Activated T-cell treated with anti-CD3 and anti-CD28 coated beads, Interleukin-2, amount 50 U/mL, for 4 hours (primary cell): ENCODE data around the gene BSDC1. TPM values are rescaled to one million over a fixed set of nuclear protein-coding genes. Genes with fewer than 3 reads are reported as not detected.
"Not testable (repeated sequence)": the region's sequence is repeated elsewhere in the genome, so short reads cannot be mapped to it uniquely, and the experiment has no call there.

Source experiments
- ATAC-seq, 2 donors: fragments of 200-7000 bp; cut with Tn5 transposase; one replicate each; pipeline ENCODE4 v1.10.0; 2021
- DNase-seq: peaks from one replicate; pipeline ENCODE4 v3.0.0-alpha.2; 2020
- H3K27me3 Mint-ChIP-seq: one replicate; pipeline ENCODE4 v1.8.0; 2021; ENCODE audit warnings: low read depth, mixed read lengths
- H3K36me3 Mint-ChIP-seq: one replicate; pipeline ENCODE4 v1.8.0; 2022; ENCODE audit warnings: mixed read lengths; ENCODE audit not compliant: insufficient read depth
- H3K4me1 Mint-ChIP-seq: one replicate; pipeline ENCODE4 v1.8.0; 2021; ENCODE audit warnings: low read depth, mixed read lengths
- H3K4me3 Mint-ChIP-seq: one replicate; pipeline ENCODE4 v1.8.0; 2021; ENCODE audit warnings: mild to moderate bottlenecking, moderate library complexity, mixed read lengths
- H3K9me3 Mint-ChIP-seq: one replicate; pipeline ENCODE4 v1.8.0; 2021; ENCODE audit warnings: mixed read lengths
- total RNA-seq, 3 donors: library from RNA; stranded (reverse); gene quantifications; one replicate each; pipeline ENCODE4 v1.2.1, GENCODE V29; 2021

Gene BSDC1, protein sequence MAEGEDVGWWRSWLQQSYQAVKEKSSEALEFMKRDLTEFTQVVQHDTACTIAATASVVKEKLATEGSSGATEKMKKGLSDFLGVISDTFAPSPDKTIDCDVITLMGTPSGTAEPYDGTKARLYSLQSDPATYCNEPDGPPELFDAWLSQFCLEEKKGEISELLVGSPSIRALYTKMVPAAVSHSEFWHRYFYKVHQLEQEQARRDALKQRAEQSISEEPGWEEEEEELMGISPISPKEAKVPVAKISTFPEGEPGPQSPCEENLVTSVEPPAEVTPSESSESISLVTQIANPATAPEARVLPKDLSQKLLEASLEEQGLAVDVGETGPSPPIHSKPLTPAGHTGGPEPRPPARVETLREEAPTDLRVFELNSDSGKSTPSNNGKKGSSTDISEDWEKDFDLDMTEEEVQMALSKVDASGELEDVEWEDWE
- 10 to 100 TPM; 42.2 to 56.8 (median 46.6) TPM for total RNA-seq

DNA sequence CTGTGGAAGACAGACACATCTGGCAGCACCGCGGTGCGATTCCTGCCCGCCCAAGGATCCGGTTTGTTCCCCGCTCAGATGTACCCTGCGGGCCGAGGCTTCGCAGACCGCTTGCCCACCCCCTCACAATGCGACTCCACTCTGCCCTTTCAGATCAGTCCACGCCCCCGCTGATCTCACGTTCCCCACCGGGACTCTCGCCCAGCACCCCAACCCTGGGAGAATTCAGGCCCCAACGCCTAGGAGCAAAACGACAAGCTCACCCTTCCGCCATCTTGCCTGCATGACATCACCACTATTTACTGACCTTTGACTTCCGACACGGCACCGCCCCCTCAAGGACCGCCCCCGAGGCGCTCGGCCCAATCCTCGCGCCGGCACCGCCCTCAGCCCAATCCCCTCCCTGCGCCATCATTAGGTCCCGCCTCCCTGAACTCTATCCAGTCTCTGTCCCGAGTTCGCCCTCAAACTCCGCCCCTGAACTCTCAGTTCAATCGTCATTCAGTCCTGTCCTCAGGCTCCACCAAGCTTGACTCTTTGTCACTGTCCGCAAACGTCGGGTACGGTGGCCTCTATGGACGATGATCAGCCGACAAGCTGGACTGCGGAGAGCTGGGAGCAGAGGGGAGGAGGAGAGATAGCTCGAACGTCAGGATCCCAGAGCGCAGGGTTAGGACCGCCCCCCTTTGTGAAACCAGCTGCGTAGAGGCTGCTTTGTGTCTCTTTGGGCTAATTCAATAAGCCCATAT lies at the start of gene BSDC1:
Gene BSDC1, minus strand, starts transcription at position 301 of the 749 bp plus-strand sequence. Its CDS starts 27 bp downstream, at position 274.
- Mint-ChIP-seq H3K27me3 (no peaks in the 10 kb centered on the region), H3K4me3 (peak within 1 kb of the TSS; percentile 98), H3K36me3 (peaks cover 9% of the 10 kb centered on the region), H3K4me1 (peaks cover 27% of the 10 kb centered on the region), H3K9me3 (no peaks in the 10 kb centered on the region)
- peak; percentile 99 for ATAC-seq
- peak; percentile 97 for DNase-seq

DNA sequence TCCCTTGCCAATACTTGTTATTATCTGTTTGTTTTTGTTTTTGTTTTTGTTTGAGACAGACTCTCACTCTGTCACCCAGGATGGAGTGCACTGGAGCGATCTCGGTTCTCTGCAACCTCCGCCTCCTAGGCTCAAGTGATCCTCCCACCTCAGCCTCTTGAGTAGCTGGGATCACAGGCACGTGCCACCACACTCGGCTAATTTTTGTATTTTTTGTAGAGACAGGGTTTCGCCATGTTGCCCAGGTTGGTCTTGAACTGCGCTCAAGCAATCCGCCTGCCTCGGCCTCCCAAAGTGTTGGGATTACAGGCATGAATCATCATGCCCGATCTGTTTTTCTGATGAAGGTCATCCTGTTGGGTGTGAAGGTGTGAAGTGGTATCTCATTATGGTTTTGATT lies 47.2 kb upstream of the BSDC1 start:
- H3K36me3 Mint-ChIP-seq, H3K4me1 Mint-ChIP-seq, DNase-seq, H3K4me3 Mint-ChIP-seq, ATAC-seq, H3K9me3 Mint-ChIP-seq: not testable (repeated sequence)
- peaks cover 40% of the 10 kb centered on the region for H3K27me3 Mint-ChIP-seq

DNA sequence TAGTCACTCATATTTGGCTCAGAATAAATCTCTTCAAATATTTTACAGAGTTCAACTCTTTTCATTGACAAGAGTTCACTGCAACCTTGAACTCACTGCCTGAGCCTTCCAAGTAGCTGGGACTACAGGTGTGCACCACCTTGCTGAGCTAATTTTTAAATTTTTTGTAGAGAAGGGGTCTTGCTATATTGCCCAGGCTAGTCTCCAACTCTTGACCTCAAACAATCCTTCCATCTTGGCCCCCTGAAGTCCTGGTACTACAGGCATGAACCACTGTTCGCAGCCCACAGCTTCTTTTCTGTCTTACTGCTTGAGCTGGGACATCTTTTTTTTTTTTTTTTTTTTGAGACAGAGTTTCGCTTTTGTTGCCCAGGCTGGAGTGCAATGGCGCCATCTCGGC lies 44.5 kb upstream of the BSDC1 start:
- H3K4me3 Mint-ChIP-seq, H3K9me3 Mint-ChIP-seq, H3K4me1 Mint-ChIP-seq, DNase-seq, H3K36me3 Mint-ChIP-seq, ATAC-seq: not testable (repeated sequence)
- H3K27me3 Mint-ChIP-seq, result peaks cover 31% of the 10 kb centered on the region

DNA sequence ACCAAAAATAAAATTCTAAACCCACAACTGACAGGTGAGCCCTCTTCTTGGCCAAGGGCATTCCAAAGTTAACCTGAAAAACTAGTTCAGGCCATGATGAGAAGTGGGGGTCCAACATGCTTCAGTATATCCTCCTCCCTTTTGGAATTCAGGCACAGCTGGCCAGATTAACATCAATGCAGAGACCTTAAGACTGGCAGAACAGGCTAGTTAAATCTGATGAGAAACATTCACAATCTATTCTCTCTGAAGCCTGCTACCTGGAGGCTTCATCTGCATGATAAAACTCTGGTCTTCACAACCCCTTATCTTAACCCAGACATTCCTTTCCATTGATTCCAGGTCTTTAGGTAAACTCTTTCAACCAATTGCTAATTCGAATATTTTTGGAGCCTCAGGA lies 43.9 kb upstream of the BSDC1 start:
- no peak for ATAC-seq
- peaks cover 32% of the 10 kb centered on the region for H3K27me3 Mint-ChIP-seq

DNA sequence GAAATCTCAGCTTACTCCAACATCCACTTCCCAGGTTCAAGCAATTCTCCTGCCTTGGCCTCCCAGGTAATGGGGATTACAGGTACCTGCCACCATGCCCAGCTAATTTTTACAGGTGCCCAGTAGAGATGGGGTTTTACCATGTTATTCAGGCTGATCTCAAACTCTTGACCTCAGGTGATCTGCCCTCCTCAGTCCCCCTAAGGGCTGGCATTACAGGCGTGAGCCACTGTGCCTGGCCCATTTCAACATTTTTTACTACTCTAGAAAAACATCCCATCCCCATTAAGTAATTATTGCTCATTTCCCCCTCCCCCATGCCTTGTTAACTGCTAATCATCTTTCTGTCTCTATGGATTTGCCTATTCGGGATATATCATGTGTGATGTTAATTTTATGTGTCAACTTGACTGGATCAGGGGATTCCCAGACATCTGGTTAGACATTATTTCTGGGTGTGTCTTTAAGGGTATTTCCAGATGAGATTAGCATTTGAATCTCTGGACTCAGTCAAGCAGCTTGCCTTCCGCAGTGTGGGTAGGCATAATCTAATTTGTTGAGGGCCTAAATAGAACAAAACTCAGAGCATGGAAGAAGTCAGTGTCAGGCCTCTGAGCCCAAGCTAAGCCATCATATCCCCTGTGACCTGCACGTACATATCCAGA lies 37.6 kb upstream of the BSDC1 start:
- DNase-seq (no peak), ATAC-seq (no peak)
- Mint-ChIP-seq H3K36me3 (no peaks in the 10 kb centered on the region), H3K4me1 (peaks cover 4% of the 10 kb centered on the region), H3K9me3 (no peaks in the 10 kb centered on the region), H3K4me3 (no peak overlapping the region), H3K27me3 (peaks cover 45% of the 10 kb centered on the region)

More for the DNA sequence above, 43.9 kb upstream of the BSDC1 start:
- H3K36me3 Mint-ChIP-seq, result no peaks in the 10 kb centered on the region
- no peak overlapping the region for H3K4me3 Mint-ChIP-seq
- peaks cover 6% of the 10 kb centered on the region for H3K9me3 Mint-ChIP-seq
- no peaks in the 10 kb centered on the region for H3K4me1 Mint-ChIP-seq
- DNase-seq, result no peak

DNA sequence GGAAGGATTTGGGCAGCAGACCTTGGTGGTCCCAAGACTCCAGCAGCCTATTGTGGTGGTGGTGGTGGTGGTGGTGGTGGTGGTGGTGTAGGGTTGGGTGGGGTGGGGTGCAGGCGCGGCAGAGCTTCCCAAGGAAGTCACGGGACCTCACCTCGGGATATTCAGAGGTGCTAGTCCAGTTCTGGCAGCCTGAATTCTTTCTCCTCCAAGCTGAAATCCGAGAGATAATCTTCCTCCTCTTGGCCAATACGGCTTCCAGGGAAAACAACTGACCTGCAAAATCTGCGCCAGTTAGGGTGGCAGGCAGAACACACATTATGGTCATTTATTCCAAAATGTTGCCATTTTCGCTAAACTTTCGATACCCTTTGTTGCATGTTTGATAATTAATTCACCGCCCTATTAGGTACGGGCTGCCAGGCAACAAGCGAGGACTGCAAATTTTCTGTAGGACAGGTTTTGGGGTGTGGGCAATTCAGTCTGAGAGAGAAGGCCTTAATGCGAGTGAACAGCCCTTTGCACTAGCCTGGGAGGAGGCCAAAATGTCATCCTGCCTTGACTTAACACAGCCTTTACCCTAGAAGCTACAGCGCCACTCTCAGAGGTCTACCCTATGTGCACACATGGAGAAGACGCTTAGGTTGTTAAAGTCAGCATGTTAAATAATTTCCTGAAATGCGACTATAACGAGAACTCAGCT lies 33.2 kb upstream of the BSDC1 start:
- DNase-seq (no peak), ATAC-seq (no peak)
- Mint-ChIP-seq H3K4me1 (peaks cover 4% of the 10 kb centered on the region), H3K36me3 (no peaks in the 10 kb centered on the region), H3K27me3 (peaks cover 51% of the 10 kb centered on the region), H3K4me3 (no peak overlapping the region), H3K9me3 (no peaks in the 10 kb centered on the region)

DNA sequence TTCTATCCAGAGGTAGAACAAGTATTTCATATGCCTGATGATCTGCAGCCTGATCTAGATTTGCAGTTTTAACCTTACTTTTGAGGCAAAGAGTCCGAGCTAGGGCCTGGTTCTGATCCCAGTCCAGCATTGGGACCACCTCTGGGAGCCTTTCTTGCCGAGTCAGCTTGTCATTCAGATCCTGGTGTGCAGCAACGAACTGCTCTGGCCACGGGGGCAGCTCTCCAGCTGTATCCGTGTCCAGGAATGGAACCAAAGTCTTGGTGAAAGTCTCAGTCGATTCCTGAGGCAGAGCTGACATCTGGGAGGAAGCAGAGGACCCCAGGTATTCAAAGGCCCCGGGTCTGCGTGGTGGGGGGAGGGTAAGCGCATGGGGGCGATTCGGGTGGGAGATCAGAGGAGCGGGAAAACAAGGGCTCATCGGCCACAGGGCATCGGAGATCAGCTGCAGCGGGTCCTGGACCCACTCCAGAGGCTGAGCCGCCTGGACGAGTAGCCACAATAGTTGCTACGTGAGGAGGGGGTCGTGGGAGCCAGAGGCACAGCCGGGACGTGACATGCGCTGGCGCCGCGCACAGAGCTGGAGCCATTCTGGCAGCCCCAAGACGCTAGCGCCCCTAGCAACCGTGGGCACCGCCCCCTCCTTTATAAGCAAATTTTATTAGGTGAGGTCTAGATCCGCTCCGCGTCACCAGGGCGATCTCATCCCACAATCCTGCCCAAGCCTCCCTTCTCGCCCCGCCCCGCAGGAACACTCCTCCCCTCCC lies 32.4 kb upstream of the BSDC1 start:
- ATAC-seq, result no peak
- H3K27me3 Mint-ChIP-seq, result peaks cover 45% of the 10 kb centered on the region
- H3K4me1 Mint-ChIP-seq, result no peaks in the 10 kb centered on the region

DNA sequence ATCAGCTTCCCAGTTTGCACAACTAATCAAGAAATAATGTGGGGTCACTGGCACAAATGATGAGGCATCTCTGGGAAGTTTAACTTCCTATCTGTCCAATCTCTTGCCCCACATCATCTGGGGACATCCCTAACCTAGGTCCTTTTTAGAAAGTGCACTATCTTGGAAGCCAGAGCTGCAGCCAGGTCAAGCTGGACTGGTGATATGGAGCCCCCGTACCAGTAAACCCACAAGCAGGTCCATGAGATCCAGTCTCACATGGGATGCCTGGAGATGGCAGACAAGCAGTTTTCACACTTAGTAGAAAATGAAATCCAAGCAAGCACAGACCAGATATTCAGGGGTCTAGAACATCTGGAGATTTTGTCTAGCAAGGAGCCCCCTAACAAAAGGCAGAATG lies 27.5 kb upstream of the BSDC1 start:
- Mint-ChIP-seq H3K4me3 (no peak overlapping the region), H3K27me3 (peaks cover 25% of the 10 kb centered on the region), H3K4me1 (no peaks in the 10 kb centered on the region), H3K36me3 (no peaks in the 10 kb centered on the region), H3K9me3 (no peaks in the 10 kb centered on the region)
- DNase-seq (no peak), ATAC-seq (no peak)

More for the DNA sequence above, 32.4 kb upstream of the BSDC1 start:
- DNase-seq, result no peak
- H3K9me3 Mint-ChIP-seq, result no peaks in the 10 kb centered on the region
- no peak overlapping the region for H3K4me3 Mint-ChIP-seq
- H3K36me3 Mint-ChIP-seq, result no peaks in the 10 kb centered on the region

DNA sequence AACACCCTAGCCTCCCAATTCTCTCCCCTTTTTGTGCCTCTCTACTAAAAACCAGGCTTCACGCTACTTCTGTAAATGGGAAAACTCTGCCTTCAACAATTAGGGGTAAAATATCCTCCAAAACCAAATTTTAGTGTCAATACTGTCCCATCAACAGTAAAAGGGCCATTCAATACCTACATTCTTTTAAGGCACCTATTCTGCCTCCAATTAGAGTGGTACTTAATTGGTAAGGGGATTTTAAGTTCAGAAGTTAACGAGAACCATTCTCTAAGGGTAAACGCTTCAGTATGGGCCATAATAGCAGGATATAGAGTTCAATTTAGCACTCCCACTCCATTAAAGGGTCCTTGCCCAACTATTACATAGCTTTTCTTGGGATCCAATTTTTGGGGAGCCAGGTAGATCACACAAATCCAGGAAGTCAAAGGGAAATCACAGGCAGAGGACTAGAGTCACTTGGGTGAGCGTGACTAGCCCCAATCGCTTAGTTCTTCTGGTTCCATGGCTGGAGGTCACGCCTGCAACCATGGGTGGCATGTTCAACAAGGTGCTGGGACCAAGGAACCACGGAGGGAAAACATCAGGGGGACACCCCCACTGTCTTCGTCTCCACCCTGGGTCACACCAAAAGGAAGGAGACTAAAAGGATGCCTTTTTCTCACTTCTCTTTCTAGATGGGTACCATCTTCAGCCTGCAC lies 20.1 kb upstream of the BSDC1 start:
- ATAC-seq (peak in 1 of 2 donors; percentile 32), DNase-seq (no peak)
- Mint-ChIP-seq H3K27me3 (peaks cover 12% of the 10 kb centered on the region), H3K4me3 (no peak overlapping the region), H3K36me3 (no peaks in the 10 kb centered on the region), H3K9me3 (no peaks in the 10 kb centered on the region), H3K4me1 (peaks cover 2% of the 10 kb centered on the region)

DNA sequence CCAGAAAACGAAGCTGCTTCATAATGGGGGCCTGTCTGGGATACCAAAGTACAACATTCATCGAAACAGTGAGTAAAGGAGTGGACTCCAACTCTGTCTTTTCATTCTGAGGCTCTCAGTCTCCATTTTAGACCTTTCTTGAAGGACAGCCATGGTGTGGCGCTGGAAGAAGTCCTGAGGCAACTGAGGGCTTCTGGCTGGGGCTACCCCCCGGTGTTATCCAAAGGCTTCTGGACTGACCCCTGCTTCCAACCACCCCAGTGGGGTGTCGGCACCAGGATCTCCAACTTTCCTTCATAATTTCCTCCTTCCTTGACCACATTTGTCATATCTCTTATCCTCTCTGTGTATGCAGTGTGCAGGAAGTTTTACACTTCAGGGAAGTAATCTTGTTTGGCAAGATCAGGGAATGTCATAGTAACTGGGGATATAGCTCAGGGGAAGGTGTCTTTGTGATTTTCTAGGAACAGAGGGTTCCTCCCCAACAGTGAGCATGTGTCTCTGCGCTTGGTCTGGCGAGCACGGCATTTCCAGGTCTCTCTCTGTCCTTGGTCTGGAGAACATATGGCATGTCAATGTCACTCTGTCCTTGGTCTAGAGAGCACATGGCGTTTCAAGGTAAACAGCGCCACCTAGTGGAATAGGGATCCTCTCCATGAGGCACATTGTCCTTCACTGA lies 19.4 kb upstream of the BSDC1 start:
- DNase-seq (peak; percentile 71), ATAC-seq (peak; percentile 88 to 90)
- Mint-ChIP-seq H3K4me3 (no peak overlapping the region), H3K36me3 (no peaks in the 10 kb centered on the region), H3K4me1 (peaks cover 2% of the 10 kb centered on the region), H3K27me3 (peaks cover 12% of the 10 kb centered on the region), H3K9me3 (no peaks in the 10 kb centered on the region)

DNA sequence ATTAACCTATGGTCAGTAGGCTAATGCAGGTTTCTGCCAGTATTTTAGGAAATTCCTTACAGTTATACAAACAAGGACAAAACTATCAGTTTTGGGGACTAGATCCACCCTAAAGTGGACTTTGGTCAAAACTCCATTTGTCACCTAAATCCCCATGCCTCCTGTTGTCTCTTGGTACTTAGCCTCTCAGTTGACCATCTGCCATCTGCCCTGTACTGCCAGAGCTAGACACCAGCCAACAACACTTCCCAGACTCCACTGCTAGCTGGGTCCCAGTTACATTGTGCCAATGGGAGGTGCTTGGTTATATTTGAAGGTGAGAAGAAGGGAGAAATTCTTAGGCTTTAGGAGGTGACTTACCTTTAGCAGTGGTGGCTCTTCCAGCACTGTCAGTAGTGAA lies 17.0 kb upstream of the BSDC1 start:
- Mint-ChIP-seq H3K9me3 (no peaks in the 10 kb centered on the region), H3K4me1 (peaks cover 2% of the 10 kb centered on the region), H3K4me3 (no peak overlapping the region), H3K36me3 (no peaks in the 10 kb centered on the region), H3K27me3 (peaks cover 8% of the 10 kb centered on the region)
- ATAC-seq (no peak), DNase-seq (no peak)

DNA sequence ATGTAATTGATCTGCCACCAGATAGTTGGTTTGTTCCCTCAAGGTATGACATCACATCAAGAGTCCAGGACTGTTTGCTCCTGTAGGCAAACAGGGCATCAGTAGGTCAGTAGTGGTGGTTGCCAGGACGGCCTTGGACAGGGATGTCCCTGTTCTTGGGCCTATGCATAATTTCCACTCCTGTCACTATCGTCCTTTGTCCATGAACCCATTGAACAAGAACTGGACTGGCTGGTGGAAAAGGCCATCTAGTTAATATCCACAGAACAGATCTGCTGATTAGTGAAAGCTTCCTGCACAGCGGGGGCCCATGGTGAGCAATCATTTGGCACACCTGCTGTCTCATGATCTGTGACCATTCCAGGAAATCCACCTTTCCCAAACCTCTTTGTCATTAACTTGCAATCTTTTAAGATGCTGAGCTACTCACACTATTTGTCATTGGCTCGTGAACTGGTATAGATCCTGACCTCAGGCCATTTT lies 12.4 kb upstream of the BSDC1 start:
- Mint-ChIP-seq H3K9me3 (no peaks in the 10 kb centered on the region), H3K36me3 (no peaks in the 10 kb centered on the region), H3K27me3 (peaks cover under 1% of the 10 kb centered on the region), H3K4me3 (no peak overlapping the region), H3K4me1 (no peaks in the 10 kb centered on the region)
- ATAC-seq, result no peak
- DNase-seq, result no peak
